Bronchial epithelial cell (primary cell): ENCODE data around the gene SLC30A1. TPM values are rescaled to one million over a fixed set of nuclear protein-coding genes. Genes with fewer than 3 reads are reported as not detected.

Experiments
- DNase-seq: peaks from one replicate; pipeline ENCODE4 v3.0.0-alpha.2; 2010; ENCODE audit warnings: low read depth
- FAIRE-seq: peaks from 2 replicates; lab custom pipeline; 2011; peaks lifted over from hg19 to GRCh38; lab: Jason Lieb, UNC
- H3K27me3 ChIP-seq: 2 replicates; pipeline ENCODE4 v1.5.1; 2011; ENCODE audit warnings: low read length; ENCODE audit not compliant: control insufficient read depth, insufficient read depth
- H3K36me3 ChIP-seq: 2 replicates; pipeline ENCODE4 v1.5.1; 2011; ENCODE audit warnings: low read length; ENCODE audit not compliant: control insufficient read depth, insufficient read depth
- H3K4me3 ChIP-seq: 2 replicates; pipeline ENCODE4 v1.5.1; 2011; ENCODE audit warnings: mild to moderate bottlenecking, low read depth, low read length, control low read depth
- total RNA-seq: library from RNA; depleted of rRNA; stranded (reverse); fragments of >200 nt; gene quantifications from 2 replicates; pipeline ENCODE4 v1.2.1, GENCODE V29; 2014
- TF ChIP-seq, protein P1 (sequence below): IDR thresholded peaks from 2 replicates; pipeline ENCODE4 v1.5.1; 2011; ENCODE audit warnings: mild to moderate bottlenecking, moderate library complexity, low read length, control low read depth, inconsistent platforms; ENCODE audit not compliant: insufficient read depth, severe bottlenecking

The SLC30A1 gene
- total RNA-seq, 1 donor from 2014 or later = 29.0 TPM

DNA sequence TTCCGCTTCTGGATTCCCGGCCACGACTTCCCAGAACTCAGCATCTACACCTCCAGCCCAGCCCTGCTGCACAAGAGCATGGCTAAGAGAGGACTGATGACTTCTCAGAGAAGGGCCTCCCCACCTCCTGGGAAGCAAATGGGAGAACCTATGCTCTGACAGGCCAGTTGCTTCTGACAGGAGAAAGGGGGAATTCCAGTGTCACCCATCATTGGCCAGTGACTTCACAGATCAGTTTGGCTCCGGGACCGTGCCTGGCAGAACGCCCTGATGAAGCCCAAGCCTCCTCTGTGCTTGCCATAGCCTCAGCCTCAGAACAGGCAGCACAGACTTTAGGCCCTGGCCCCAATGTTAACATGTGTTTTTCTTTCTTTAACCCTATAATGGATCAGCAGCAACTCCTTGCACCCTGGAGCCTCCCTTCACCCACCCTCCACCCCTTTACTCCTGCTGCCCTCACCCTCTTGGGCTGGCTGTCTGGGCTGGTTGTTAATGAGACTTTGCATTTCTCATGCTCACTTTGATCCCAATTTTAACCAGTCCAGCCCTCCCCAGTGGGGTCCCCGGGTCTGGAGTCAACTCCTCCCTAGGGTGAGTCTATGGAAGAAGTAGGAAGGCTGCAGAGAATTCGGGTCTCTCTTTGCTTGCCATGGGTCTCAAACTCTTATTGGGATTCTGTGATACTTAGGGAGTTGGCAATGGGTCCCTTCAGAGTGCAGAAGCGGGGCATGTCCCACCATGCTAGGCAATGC is 42.7 kb upstream of the SLC30A1 start:
- TF ChIP-seq, protein P1, sequence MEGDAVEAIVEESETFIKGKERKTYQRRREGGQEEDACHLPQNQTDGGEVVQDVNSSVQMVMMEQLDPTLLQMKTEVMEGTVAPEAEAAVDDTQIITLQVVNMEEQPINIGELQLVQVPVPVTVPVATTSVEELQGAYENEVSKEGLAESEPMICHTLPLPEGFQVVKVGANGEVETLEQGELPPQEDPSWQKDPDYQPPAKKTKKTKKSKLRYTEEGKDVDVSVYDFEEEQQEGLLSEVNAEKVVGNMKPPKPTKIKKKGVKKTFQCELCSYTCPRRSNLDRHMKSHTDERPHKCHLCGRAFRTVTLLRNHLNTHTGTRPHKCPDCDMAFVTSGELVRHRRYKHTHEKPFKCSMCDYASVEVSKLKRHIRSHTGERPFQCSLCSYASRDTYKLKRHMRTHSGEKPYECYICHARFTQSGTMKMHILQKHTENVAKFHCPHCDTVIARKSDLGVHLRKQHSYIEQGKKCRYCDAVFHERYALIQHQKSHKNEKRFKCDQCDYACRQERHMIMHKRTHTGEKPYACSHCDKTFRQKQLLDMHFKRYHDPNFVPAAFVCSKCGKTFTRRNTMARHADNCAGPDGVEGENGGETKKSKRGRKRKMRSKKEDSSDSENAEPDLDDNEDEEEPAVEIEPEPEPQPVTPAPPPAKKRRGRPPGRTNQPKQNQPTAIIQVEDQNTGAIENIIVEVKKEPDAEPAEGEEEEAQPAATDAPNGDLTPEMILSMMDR = no peak
- DNase-seq = no peak
- H3K27me3 ChIP-seq = no peaks in the 10 kb centered on the region
- no peaks in the 10 kb centered on the region for H3K36me3 ChIP-seq
- peak; percentile 40 for FAIRE-seq
- no peak overlapping the region for H3K4me3 ChIP-seq

DNA sequence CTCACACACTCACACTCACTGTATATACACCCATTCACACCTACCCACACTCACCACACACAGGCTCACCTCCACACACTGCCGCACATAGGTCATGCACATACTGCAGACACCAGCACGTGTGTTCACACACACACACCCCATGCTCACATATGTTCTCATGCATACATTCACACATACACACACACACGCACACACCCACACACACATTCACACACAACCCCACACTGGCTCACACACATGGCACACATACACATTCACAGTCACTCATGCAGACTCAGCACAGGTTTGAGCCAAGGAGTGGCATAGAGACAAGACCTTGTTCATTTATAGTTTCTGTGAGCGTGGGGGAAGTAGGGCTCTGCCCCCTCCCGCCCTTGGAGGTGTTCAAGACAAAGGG is 41.1 kb upstream of the SLC30A1 start:
- no peak for DNase-seq
- TF ChIP-seq, protein P1 = no peak
- peak; percentile 50 for FAIRE-seq
- H3K36me3 ChIP-seq = no peaks in the 10 kb centered on the region
- H3K27me3 ChIP-seq = no peaks in the 10 kb centered on the region
- no peak overlapping the region for H3K4me3 ChIP-seq

DNA sequence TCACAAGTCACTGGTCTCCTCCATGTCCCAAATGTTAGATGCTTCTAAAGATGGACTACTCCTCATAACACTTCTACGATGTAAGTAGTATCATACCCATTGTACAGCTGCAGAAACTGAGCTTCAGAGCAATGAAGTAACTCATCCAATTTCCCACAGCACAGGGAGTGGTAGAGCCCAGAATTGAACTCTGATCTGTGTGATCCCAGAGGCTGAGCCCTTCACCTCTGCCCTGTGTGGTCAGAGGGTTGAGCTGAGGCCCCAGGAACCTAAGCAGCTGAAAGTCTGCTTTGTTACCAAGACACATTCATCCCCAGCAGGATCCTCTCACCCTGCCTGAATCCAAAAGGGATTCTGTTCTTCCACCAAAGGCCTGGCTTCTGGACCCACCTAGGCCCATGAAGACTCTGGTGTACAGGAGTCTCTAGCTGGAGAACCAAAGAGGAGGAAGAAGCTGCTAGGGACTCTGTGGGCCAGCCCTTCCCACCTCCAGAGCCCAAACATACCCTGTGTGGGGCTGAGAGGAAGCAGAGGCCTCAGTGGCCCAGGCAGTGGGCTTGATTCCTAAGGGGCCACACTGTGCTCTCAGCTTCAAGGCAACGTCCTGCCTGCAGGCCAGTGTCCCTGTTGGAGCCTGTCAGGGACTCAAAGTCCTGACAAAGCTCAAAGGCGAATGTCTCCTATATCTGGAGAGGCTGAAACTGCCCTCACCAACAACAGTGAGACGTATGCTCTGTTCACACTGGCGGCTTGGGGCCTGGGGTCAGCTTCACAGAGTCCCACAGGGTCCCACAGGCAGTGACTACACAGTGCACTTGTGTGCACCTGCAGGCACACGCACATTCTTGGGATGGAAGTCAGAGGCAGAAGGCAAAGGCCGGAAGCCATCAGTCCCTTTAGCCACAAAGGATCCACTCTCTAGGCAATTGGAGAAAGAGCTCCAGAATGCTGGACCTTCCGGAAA is 40.4 kb upstream of the SLC30A1 start:
- FAIRE-seq (peak; percentile 73), DNase-seq (no peak)
- H3K27me3 ChIP-seq = no peaks in the 10 kb centered on the region
- H3K36me3 ChIP-seq = no peaks in the 10 kb centered on the region
- TF ChIP-seq, protein P1 = no peak
- H3K4me3 ChIP-seq = no peak overlapping the region

DNA sequence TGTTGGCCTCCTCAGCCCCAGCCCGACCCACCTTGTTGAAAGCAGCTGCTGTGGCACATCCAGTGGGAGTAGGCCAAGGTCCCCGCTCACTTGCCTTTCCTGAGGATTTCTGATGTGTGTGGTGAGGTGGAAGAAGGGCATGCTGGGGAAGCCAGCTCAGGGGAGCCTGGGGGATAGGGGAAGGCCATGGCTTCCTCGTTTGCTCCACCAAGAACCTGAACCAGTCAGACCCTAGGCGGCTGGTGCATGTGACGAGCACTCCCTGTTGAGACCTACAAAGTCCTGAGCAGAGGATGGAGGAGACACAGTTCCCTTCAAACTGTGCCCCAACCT is 38.0 kb upstream of the SLC30A1 start:
- DNase-seq (no peak), FAIRE-seq (no peak)
- no peak overlapping the region for H3K4me3 ChIP-seq
- H3K27me3 ChIP-seq = no peaks in the 10 kb centered on the region
- TF ChIP-seq, protein P1 = no peak
- no peaks in the 10 kb centered on the region for H3K36me3 ChIP-seq

DNA sequence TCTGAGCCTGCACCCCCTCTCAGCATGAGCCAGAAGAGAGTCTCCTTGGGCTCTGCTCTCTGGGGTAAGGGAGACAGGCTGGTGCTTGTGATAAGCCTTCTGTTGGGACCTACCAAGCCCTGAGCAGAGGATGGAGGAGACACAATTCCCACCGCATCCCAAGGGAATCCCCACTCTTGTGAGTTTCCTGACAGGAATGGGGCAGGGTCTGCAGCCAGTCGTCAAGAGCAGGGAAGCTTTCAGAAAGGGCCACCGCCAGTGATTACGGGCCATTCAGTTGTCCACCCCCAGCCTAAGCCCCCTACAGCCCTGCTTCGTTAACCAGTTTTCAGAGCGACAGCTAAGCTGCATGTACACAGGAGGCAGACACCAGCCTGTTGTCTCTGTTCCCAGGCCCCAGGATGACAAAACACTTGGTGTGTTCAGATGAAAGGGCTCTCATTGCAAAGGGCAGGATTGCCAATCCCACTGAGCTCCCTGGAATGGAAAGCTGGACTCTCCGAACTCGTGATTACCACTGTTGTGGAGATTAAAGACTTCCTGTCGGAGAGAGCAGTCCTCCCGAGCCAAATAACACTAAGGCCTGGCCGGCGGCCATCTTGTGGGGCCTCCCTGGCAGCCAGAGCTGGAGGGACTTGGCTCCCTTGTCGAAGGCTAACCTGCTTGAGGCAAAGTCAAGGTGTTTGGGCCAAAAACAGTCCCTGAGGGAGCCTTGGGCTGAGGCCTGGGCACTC is 37.4 kb upstream of the SLC30A1 start:
- no peaks in the 10 kb centered on the region for H3K27me3 ChIP-seq
- no peak for DNase-seq
- no peak for FAIRE-seq

More for the DNA sequence above, 37.4 kb upstream of the SLC30A1 start:
- TF ChIP-seq, protein P1 = no peak
- no peaks in the 10 kb centered on the region for H3K36me3 ChIP-seq
- H3K4me3 ChIP-seq = no peak overlapping the region
